ENCODE results near the gene NELFB.

DNA sequence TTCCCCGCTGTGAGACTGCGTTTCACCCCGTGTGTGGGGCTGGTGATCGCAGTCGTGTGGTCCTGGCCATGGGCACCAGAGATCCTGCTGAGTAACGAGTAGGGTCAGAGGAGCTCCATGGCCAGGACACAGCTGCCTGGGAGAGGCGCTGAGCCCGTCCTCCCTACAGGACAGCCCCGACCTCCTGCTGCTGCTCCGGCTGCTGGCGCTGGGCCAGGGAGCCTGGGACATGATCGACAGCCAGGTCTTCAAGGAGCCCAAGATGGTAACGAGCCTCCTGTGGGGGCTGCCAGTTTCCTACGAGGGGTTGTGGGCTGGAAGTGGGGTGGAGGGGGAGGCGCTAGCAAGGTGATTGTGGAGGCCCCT lies 11.0 kb downstream of the NELFB start:
- TF ChIP-seq TAF1 (IDR thresholded peaks at IDR 0.05; ENCODE audit: low read depth) = no peak
- TF ChIP-seq, protein P1, sequence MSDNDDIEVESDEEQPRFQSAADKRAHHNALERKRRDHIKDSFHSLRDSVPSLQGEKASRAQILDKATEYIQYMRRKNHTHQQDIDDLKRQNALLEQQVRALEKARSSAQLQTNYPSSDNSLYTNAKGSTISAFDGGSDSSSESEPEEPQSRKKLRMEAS (IDR thresholded peaks at IDR 0.05) = no peak
- no peak for TF ChIP-seq TEAD4 (IDR thresholded peaks at IDR 0.05)
- no peak for TF ChIP-seq TCF12 (IDR thresholded peaks at IDR 0.05; ENCODE audit: low read depth)
- no peak for TF ChIP-seq CEBPB (IDR thresholded peaks at IDR 0.05)
- TF ChIP-seq, protein P2, sequence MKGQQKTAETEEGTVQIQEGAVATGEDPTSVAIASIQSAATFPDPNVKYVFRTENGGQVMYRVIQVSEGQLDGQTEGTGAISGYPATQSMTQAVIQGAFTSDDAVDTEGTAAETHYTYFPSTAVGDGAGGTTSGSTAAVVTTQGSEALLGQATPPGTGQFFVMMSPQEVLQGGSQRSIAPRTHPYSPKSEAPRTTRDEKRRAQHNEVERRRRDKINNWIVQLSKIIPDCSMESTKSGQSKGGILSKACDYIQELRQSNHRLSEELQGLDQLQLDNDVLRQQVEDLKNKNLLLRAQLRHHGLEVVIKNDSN (IDR thresholded peaks at IDR 0.05) = no peak
- TF ChIP-seq NFIC (IDR thresholded peaks at IDR 0.05) = 0 out of 2 replicates have a peak, but pooled peaks have one; percentile 18
